Stimulated activated CD8-positive, alpha-beta memory T cell treated with anti-CD3 and anti-CD28 coated beads, Interleukin-12 subunit alpha, Interleukin-12 subunit beta, amount 100 ng/mL, for 1 hour (primary cell): ENCODE results near the gene TRPC4AP.
"Not testable (repeated sequence)": the region's sequence is repeated elsewhere in the genome, so short reads cannot be mapped to it uniquely, and the experiment has no call there.

Experiments
- DNase-seq: peaks from one replicate; pipeline ENCODE4 v3.0.0-alpha.2; 2020; ENCODE audit warnings: low read depth

The TRPC4AP gene, protein sequence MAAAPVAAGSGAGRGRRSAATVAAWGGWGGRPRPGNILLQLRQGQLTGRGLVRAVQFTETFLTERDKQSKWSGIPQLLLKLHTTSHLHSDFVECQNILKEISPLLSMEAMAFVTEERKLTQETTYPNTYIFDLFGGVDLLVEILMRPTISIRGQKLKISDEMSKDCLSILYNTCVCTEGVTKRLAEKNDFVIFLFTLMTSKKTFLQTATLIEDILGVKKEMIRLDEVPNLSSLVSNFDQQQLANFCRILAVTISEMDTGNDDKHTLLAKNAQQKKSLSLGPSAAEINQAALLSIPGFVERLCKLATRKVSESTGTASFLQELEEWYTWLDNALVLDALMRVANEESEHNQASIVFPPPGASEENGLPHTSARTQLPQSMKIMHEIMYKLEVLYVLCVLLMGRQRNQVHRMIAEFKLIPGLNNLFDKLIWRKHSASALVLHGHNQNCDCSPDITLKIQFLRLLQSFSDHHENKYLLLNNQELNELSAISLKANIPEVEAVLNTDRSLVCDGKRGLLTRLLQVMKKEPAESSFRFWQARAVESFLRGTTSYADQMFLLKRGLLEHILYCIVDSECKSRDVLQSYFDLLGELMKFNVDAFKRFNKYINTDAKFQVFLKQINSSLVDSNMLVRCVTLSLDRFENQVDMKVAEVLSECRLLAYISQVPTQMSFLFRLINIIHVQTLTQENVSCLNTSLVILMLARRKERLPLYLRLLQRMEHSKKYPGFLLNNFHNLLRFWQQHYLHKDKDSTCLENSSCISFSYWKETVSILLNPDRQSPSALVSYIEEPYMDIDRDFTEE

DNA sequence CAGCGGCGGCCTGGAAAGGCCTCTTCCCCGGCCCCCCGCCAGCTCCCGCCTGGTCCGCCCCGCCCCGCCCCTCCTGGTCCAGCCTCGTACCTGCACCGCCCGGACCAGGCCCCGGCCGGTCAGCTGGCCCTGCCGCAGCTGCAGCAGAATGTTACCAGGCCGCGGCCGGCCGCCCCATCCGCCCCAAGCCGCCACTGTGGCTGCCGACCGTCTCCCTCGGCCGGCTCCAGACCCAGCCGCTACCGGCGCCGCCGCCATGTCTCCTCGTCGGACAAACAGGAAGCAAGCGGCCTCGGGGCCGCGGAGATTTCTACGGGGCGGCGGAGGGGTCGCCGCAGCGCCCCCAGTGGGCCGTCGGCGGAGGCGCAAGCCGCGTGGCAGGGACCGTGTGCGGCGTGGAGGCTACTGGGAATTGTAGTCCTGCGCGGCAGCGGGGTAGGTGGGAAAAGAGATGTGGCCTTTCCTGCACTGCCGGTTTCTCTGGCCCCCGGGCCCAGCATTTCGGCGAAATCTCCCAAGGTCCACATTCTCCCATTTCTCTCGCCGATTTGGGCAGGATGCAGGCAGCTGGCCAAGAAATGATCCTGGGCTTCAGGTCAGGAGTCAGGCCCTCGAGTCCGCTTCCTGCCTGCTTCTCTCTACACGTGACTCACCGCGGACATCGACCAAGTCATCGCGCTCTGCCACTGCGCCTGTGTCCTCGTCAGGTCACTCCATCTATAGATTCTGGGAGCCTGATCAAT, at the start of gene TRPC4AP:
Gene TRPC4AP (minus strand): TSS at position 284 of the 743 bp plus-strand sequence. CDS start 26 bp downstream, at position 258.
- peak; percentile 79 for DNase-seq

DNA sequence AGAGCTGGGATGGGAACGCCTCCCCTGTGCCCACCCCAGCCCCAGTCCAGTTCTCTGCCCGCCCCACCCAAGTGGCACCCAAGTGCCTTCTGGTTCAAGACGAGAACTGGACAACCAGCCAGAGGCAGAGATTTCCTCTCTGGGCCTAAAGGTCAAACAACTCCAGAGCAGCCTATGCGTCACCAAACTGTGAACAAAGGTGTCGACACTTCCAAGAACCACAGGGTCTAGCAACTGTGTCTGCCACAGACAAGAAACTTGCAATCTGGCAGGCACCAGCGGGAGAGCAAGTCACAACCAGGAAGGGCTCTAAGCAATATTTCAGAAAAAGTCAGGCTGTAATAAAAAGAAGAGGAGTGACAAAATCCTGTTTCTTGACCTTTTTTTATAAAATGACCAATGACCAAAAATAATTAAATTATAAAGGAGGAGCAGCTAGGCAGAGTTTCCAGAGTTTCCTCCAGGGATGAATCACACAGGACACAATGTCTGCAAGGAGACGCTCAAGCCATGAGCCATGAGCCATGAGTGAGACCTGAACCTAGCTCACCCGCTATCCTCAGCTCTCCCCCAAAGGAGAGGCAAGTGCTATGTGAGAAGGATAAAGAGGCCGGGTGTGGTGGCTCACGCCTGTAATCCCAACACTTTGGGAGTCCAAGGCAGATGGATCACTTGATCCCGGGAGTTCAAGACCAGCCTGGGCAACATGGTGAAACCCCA, 43.4 kb upstream of the TRPC4AP start:
- no peak for DNase-seq

DNA sequence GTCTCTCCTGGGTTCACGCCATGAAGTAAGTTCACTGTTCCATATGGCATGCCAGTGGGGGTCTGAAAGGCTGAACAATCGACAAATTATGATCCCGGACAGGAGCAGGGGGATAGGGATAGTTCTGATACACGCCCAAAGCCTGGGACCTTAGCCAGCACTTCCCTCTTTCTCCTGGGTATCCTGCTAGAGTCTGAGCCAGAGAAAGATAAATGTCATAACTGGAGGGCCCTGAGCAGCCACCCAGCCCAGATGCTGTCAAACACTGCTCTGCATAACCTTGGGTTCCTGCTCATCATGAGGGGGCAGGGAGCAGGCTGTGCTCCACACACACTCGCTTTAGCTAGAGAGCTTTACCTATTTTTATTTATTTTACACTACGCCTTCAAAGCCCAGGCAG, 42.3 kb upstream of the TRPC4AP start:
- no peak for DNase-seq

DNA sequence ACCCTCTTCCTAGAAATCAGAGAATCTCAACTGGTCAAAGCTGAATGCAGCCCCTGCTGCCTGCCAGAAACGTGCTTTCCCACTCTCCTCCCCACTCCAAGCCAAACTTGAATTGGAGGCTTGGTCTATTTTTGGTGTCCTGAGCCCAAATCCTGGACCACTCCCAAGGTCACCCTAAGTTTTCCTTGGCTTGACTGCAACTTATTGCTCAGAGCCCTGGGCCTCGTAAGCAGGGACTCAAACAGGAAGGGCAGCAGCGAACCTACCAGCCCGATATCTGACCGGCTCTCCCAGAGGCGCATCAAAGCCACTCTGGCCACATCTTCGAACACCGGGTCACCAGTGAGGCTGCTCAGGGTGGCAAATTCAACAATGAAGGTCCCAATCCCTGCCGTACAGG, 41.9 kb upstream of the TRPC4AP start:
- no peak for DNase-seq

DNA sequence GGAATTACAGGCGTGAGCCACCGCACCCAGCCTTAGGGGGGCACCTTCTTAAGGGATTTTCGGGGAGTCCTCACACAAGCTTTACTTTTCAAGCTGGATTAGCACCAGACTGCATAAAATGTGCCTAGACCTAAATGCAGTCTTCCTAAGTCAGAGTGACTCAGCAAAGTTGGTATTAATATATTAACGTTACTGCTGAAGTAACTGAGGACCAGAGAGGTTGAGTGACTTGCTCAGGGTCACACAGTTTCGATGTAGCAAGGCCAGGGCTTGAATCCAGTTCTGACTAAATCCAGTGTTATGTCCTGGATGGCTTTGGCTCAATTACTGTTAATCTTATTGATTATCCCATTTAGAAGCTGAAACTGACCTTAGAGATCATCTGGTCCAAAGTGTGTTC, 41.1 kb upstream of the TRPC4AP start:
- no peak for DNase-seq

DNA sequence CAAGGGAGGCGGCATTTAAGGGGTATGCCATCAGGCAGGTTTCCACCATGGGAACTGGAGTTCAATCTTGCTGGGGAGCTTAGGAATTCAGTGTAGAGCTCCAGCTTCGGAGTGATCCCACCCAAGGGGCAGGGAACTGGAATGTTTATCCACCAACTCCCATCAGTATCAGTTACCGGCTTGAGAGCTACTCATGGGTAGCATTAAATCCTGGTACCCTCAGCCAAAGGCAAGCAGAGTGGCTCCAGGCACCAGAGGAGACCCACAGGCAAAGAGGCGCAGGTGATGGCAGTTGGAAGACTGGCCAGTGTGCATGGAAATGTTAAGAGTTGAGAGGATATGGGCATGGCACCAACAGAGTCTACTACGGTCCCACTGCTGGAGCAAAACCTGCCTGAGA, 40.4 kb upstream of the TRPC4AP start:
- DNase-seq = no peak

DNA sequence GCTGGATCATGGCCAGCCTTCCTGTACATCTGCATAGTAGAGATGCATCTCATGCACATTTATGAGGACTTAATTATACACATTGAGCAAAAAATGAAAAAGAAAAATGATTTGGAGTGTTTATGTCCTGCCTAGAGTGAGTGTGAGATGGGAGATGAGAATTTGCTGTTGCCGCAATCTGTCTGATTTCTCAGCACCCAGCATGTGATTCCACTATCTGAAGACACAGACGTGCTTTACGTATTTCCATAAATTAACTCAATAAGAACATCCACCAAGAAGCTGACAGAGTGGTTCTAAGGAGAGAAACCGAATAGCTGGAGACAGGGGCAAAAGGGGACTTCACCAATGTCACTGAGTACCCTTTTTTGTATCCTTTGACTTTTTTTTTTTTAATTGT, 39.3 kb upstream of the TRPC4AP start:
- DNase-seq = no peak

DNA sequence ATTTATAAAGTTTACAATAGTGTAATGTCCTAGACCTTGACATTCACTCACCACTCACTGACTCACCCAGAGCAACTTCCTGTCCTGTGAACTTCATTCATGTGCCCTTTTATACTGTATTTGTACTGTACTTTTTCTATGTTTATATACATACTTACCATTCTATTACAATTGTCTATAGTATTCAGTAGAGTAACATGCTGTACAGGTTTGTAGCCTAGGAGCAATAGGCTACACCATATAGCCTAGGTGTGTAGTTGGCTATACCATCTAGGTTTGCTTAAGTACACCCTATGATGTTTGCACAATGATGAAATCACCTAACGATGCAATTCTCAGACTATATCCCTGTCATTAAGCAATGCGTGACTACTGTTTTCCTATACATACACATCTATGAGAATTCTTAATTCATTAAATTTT, 37.1 kb upstream of the TRPC4AP start:
- no peak for DNase-seq

DNA sequence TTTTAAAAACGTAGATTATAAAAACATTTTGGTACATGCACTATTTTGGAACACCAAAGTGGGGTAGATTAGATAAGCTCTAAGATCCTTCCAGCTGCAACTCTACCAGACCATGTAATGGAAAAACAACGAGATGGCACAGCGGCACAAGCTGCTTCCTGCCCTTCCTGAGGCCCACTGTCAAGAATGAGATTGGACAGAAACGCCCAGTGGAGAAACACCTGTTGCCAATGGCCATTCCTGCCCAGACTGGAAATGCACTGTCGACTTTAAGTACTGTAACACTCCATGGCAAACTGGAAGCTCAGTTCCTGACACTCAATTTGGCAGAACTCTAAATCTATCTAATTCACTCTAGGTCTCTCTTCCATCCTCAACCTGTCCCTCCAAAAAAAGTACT, 33.1 kb upstream of the TRPC4AP start:
- DNase-seq = no peak

DNA sequence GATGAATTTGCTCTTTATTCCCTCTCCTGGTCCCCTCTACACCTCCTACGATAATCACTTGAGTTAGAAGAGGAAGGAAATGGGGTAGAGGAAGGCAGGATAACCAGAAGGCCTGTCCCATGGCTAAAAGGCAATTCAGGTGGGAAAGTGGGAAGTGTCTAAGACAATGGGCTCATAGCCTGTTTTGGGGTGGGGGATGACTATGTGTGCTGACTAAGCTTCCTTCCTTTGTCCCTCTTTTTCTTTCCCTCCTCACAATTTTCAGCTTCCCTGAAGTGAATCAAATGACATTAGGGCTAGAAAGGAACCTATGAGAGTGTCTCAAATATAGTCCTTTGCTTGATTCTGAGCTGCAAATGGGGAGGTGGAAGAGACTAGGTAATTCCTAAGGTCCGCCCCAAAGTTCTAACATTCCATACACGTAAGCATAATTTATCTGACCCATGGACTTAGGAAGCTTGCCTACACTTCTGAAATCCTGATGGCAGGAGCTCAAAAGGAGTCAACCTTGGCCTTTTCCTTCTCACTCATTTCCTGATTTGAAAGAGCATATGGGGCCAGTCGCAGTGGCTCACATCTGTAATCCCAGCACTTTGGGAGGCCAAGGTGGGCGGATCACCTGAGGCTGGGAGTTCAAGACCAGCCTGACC, 30.3 kb upstream of the TRPC4AP start:
- DNase-seq = no peak

DNA sequence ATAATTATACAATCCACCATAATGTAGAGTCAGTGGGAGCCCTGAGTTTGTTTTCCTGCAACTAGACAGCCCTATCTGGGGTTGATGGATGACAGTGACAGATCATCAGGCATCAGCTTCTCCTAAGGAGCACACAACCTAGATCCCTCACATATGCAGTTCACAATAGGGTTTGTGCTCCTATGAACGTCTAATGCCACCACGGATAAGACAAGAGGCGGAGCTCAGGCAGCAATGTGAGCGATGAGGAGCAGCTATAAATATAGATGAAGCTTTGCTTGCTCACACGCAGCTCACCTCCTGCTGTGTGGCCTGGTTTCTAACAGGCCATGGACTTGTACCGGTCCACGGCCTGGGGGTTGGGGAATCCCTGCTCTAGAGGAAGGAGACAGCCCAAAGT, 28.6 kb upstream of the TRPC4AP start:
- no peak for DNase-seq

DNA sequence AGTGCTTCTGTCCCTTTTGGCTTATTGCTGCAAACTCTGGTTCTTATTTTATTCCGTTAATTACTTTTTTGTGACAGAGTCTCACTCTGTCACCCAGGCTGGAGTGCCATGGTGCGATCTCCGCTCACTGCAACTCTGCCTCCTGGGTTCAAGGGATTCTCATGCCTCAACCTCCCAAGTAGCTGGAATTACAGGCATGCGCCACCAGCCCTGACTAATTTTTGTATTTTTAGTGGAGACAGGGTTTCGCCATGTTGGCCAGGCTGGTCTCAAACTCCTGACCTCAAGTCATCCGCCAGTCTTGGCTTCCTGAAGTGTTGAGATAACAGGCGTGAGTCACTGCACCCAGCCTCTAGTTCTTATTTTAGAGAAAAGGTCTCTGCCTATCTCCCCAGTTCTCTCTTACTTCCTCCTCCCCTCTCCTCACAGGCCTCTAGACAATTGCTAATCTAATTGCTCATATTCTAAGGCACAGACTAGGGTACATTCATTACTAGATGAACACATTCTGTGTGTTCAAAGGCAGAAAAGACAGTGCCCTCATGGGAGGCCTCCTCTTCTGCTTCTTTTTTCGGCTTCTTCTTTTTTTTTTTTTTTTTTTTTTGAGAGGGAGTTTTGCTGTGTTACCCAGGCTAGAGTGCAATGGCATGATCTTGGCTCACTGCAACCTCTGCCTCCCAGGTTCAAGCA, 27.6 kb upstream of the TRPC4AP start:
- no peak for DNase-seq

DNA sequence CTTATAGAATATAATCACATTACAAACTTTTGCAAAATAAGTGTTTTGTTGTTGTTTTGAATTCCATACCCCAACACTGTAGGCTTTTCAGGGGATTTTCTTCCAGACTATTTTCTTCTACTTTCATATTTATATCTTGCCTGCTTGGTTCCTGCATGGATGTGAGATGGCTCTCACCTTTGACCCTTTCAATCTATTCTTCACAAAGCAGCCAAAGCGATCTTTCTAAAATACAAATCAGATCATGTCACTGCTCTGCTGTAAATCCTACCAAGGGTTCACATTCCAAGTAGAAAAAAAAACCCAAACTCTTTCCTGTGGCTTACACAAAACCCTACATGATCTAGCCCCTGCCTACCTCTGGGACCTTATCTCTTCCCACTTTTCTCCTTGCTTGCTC, 25.0 kb upstream of the TRPC4AP start:
- no peak for DNase-seq

DNA sequence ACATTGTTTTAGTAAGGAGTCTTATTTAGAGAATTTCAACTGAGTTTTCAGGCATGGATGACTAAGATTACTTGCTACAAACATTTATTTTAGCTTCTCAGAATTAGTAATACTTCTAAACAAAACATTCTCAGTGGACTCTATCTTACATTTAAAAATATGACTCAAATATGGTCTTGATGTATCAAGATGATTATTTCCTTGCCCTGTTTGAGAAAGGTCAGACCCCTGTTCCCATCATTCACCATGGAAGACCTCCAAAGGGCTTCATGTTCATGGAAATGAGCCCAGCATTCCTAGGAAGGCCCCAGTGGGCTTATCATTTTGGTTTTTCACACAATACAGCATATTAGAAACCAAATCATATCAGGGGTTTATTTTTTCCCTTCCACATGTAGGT, 24.6 kb upstream of the TRPC4AP start:
- DNase-seq = no peak

DNA sequence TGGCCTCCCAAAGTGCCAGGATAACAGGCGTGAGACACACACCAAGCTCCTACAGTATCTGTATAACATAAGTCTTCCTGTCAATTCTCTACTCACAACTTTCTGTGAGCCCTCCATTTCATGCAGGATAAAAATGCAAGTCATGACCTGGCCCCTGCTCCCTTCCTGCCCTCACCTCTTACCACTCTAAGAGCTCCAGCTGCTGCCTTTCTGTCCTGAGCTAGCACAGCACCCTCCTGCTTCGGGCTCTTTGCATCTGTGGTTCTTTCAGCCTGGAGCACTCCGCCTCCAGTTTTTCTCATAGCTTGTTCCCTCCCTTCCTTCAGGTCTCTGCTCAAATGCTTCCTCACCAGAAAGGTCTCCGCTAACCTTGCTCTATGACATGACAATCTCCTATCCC, 23.7 kb upstream of the TRPC4AP start:
- no peak for DNase-seq

DNA sequence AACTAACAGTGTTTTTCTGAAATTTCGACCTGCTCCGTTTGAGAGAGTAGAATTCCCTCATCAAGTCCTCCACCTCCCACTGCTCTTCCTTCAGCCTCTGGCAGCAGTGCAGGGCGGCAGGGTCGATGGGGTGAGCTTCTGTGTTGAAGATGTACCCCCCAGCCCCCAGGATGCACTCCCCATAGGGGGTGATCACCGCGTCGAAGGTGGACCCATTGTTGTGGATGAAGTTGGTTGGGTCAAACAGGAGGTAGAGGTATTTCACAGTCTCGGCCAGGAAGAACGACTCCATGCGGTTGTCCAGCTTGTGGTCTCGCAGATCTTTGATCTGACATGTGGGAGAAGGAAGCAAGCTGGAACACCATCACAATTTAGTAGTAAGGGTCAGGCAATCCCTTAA, 23.0 kb upstream of the TRPC4AP start:
- DNase-seq = no peak

DNA sequence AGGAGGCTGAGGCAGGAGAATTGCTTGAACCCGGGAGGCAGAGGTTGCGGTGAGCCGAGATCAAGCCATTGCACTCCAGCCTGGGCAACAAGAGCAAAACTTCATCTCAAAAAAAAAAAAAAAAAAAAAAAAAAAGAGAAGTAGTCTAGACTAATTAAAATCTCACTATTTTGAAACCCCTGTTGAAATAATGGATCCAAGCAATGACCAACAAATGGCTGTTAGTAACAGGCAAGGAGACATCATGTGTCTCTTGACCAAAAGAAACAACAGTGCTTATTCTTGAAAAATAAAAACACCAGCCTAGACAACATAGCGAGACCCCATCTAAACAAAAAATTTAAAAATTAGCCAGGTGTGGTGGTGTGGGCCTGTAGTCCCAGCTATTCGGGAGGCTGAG, 19.7 kb upstream of the TRPC4AP start:
- DNase-seq = not testable (repeated sequence)

DNA sequence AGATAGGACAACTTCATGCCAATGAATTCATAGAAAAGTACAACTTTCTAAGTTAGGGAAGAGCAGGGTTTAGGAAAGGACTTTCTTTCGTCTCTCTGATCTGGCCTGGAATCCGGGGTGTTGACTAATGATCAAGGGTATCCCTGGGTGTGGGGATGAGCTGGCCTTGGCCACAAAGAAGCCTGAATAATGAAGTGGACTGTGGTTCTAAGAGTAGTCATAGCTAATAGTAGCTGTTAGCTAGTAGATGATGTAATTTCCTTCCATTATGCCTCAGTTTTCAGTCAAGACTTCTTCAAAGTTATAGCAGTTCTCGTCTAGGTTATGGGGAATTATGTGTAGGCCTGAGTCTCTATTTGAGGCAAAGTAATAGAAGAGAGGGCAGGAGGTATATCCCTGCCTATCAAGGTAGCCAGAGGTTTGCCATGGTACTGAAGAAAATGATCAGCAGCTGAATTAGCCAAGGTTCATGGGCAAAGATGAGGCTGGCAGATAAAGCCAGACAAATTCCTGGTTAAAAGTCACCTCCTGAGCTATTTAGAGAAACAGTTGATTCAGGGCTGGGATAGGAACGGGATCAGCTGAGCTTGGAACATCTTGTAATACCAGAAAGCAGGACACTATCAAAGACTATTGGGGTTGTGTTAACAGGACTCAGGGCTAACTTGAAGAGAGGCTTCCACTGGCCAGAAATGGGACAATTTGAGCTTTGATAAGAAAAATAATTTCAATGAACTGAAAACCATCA, 18.7 kb upstream of the TRPC4AP start:
- no peak for DNase-seq

DNA sequence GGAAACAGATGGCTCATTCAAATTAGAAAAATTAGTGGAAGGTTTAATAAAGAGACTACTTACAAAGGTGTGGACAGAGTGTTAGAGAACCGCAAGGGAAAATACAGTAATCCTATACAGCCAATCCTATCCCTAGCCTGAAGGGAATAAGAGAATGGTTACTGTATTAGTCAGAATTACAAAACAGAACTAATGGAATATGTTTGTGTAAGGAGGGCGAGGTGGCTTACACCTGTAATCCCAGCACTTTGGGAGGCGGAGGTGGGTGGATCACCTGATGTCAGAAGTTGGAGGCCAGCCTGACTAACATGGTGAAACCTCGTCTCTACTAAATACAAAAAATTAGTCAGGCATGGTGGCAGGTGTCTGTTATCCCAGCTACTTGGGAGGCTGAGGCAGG, 16.3 kb upstream of the TRPC4AP start:
- DNase-seq = no peak

DNA sequence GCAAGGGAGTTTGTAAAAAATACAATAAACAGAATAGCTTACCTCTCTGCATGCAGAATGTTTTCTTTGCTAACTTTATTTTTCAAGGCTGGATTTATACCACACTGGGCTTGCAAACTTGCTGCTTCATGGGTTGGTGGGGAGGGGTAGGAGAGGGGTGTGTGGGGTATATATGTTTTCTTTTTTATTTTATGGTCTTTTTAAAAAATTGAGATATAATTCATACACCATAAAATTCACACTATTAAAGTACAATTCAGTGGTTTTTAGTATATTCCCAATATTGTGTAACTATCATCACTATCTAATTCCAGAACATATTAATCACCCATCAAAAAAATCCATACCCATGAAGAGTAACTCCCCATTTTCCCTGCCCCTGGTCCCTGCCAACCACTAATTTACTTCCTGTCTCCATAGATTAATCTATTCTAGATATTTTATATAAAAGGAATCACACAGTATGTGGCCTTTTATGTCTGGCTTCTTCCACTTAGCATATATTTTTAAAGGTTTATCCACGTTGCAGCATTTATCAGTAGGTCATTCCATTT, 14.3 kb upstream of the TRPC4AP start:
- DNase-seq = no peak
